GOT3 (cell line): ENCODE data around the gene CES4A.
"Not testable (repeated sequence)": the region's sequence is repeated elsewhere in the genome, so short reads cannot be mapped to it uniquely, and the experiment has no call there.

Experiments used
- DNase-seq: peaks from one replicate; lab custom pipeline; 2025; ENCODE audit warnings: mixed read lengths; lab: John Stamatoyannopoulos, UW

The CES4A gene

GRCh38 chr16:66991545-66992077, 3.2 kb downstream of the CES4A start:
- no peak for DNase-seq

- DNase-seq, result not testable (repeated sequence)
Measured at GRCh38 chr16:66993558-66993957, 5.2 kb downstream of the CES4A start.

- DNase-seq, result no peak
Measured at GRCh38 chr16:66996324-66996982, 8.1 kb downstream of the CES4A start.

- DNase-seq, result no peak
Measured at GRCh38 chr16:66996983-66997358, 8.6 kb downstream of the CES4A start.

GRCh38 chr16:67000384-67001351, 12.3 kb downstream of the CES4A start:
- no peak for DNase-seq

- no peak for DNase-seq
Measured at GRCh38 chr16:67001726-67002125, 13.3 kb downstream of the CES4A start.

- no peak for DNase-seq
Measured at GRCh38 chr16:67006930-67007658, 18.7 kb downstream of the CES4A start.

- DNase-seq, result no peak
Measured at GRCh38 chr16:67009158-67009557, 20.8 kb downstream of the CES4A start.

- no peak for DNase-seq
Measured at GRCh38 chr16:67011274-67011673, 22.9 kb downstream of the CES4A start.

- no peak for DNase-seq
Measured at GRCh38 chr16:67013233-67013822, 24.9 kb downstream of the CES4A start.

GRCh38 chr16:67013823-67014633, 25.6 kb downstream of the CES4A start:
- DNase-seq, result peak; percentile 68

- no peak for DNase-seq
Measured at GRCh38 chr16:67014634-67015312, 26.4 kb downstream of the CES4A start.

- DNase-seq, result no peak
Measured at GRCh38 chr16:67015313-67015731, 26.9 kb downstream of the CES4A start.

GRCh38 chr16:67016143-67016542, 27.8 kb downstream of the CES4A start:
- no peak for DNase-seq

GRCh38 chr16:67016681-67017420, 28.5 kb downstream of the CES4A start:
- no peak for DNase-seq

GRCh38 chr16:67017421-67017750, 29.0 kb downstream of the CES4A start:
- DNase-seq, result no peak

- DNase-seq, result peak; percentile 39
Measured at GRCh38 chr16:67017810-67018488, 29.6 kb downstream of the CES4A start.

- DNase-seq, result no peak
Measured at GRCh38 chr16:67019171-67019570, 30.8 kb downstream of the CES4A start.

GRCh38 chr16:67021321-67021720, 32.9 kb downstream of the CES4A start:
- no peak for DNase-seq
